ENCODE results near the gene HMX3.

The HMX3 gene

DNA sequence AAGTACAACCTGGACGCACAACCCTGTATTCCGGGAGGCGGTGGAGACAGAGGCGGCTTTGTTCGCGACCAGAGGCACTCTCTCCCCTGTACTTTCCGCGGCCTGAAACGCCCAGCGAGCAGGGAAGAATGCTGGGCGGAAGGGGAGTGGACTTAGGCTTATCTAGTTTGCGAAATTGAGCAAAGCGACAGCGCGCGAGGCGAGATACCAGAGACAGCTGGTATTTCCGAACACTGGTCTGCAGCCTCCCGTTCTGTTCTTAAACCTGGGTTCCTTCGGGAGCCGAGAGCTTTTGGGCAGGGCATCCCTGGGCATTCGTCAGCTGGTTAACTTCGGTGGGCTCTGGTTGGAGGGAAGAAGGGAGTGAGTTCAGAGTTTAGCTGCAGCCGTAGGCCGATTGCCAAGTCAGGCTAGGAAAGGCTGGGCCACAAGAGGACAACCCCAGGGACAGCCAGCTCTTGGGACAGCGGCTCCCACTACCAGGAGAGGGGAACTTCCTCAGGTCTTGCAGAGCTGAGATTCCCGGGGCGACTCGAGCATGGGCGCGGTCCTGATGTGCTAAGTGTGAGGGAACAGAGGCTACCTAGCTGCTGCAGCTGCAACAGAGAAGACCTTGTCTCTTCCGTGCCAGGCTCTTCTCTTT is 3.9 kb downstream of the HMX3 start:
- TF ChIP-seq POLR2A (IDR thresholded peaks at IDR 0.05; ENCODE audit: low read depth, low read length), result no peak
- DNase-seq (ENCODE audit: insufficient read length, low spot score) (no peak), FAIRE-seq (no peak)

DNA sequence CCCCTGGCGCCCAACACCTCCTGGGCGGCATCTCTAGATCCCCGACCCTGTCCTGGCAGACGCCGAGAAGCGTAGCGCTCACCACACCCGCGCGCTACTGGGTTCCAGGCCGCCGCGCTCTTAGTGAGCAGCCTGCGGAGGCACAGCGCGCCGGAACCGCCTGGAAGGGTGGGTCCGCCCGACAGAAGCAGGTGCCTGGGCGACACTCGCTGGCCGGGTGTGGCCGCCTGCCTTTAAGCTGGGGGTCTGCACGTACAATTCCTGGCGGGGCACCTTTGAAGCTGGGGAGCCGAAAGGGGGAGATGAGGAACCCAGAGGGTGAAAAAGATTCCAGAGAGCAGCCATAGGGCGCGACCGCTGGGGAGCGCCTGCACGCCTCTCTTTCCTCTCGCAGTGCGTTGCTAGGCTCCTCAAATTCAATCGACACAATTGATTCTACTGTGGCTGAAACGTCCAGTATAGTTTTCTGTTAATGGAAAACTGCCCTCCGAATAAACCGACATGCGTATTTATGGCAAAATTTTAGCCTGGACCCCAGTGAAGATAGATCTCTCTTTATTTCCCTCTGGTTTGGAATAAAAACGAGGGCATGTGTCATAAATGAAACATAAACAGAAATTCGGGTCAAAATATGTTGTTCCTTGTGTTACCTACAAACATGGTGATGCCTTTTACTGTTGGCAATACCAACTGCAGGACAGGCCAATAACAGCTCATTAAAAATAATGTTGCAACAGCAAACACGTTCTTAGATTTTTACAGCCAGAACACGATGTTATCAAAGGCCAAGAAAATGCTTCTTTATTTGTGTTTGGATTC is 4.6 kb downstream of the HMX3 start:
- FAIRE-seq (no peak), DNase-seq (ENCODE audit: insufficient read length, low spot score) (no peak)

DNA sequence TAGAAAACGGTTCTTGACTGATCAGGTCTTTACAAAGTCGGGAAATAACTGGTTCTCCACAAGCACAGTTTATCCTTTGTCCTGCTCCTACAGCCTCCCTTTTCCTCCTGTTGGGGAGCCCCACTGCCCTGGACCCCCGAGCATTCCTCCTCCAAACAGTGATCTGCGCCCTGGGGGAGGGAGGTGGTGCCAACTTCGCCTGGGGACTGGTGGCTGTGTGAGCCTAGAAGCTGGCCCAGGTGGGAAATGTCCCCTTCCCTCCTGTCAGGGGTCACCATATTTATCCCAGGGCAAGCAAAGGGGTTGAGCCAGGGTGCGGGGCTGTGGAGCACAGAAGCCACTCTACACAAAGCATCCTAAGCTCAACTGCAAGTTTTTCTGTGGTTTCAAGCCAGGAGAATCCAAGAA is 5.2 kb downstream of the HMX3 start:
- DNase-seq (ENCODE audit: insufficient read length, low spot score), result no peak
- no peak for TF ChIP-seq POLR2A (IDR thresholded peaks at IDR 0.05; ENCODE audit: low read depth, low read length)
- no peak for FAIRE-seq

More for the DNA sequence above, 4.6 kb downstream of the HMX3 start:
- no peak for TF ChIP-seq POLR2A (IDR thresholded peaks at IDR 0.05; ENCODE audit: low read depth, low read length)

DNA sequence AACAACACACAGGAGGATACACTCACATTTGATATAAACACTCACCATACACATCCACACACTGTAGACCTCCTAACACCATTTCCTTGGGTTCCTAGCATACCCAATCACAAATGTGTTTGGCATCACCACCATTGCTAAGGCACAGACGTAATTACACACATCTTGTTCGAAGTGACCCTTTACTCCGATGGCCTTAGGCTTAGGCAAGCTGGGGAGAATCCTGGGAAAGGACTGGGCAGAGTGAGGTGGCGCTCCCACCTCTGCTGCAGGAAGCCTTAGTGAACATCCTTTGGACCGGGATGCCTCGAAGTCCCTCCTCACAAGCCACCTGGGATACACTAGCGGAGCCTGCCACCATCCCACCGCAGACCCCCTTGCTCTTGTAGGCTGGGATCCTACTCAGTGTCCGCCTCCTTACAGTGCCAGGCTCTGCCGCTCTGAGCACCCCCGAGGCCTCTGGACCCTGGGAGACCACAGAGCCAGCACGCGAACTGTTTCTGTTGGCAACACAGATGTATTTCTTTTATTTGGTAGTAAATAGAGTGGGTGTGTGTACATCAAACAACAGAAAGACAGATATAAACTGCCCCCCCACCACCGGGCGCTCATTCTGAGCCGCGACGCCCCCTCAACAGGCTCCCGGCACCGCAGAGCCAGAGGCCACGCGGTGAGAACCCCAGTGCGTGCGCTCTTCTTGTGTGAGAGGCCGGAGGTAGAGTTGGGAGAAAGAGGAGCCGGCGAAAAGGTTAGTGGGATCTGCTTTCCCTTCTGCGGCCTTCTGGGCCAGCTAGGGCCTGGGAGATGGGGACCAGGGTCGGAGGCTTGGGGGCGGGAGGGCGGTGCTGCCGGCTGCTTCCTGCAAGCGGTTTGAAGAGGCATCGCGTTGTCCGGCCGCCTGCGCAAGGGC is 6.3 kb downstream of the HMX3 start:
- DNase-seq (ENCODE audit: insufficient read length, low spot score) (no peak), FAIRE-seq (no peak)
- TF ChIP-seq POLR2A (IDR thresholded peaks at IDR 0.05; ENCODE audit: low read depth, low read length), result no peak

DNA sequence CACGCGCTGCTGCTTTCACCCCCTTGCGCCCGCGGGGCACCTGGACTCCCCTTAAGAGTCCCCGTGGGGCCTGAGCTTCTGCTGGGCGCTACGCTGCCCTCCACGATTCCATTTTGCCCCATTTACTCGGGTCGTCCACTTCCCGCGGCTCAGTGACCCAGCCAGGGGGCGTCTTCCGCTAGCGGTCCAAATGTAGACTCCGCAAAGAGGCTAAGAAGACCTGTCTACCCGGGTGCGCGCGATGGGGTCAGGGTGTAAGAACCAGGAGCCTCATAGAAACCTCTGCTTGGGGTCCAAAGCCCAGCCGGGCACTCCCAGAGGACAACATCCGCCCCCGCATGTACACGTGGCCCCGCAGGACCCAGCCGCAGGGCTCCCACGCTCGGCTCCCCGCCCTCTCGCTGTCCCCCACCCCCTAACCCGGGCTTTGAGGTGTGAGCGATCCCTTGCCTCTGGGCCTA is 7.0 kb downstream of the HMX3 start:
- FAIRE-seq (no peak), DNase-seq (ENCODE audit: insufficient read length, low spot score) (no peak)
- no peak for TF ChIP-seq POLR2A (IDR thresholded peaks at IDR 0.05; ENCODE audit: low read depth, low read length)

DNA sequence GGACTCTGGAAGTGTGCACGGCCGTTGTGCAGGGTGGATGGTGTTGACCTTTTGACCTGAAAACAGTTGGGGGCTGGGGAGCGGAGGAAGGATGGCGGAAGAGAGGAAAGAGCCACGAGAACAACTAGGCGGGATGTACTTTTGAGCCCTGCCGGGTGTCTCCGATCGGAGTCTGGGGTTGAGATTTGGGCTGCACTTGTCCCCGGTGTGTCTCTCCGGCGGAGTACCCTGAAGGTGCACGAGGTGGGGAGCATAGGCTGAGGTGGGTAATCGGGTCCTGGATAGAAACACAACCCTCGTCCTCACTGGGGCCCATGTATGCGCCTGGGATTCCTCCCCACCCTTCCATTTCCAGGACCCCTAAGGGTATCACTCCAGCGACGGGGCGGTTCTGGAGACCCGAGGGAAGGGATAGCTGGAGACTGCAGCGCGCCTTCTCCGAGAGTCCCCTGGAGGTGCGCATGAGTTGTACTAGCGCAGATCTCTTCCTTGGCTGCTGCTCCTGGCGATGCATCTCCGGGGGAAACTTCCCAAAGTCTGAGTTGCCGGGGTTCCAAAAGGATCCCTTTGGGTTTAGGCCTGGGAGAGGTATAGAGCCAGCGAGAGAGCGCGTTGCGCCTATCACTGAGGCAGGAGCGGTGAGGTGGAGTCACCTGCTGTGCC is 7.5 kb downstream of the HMX3 start:
- TF ChIP-seq POLR2A (IDR thresholded peaks at IDR 0.05; ENCODE audit: low read depth, low read length), result no peak
- no peak for DNase-seq (ENCODE audit: insufficient read length, low spot score)
- FAIRE-seq, result no peak

DNA sequence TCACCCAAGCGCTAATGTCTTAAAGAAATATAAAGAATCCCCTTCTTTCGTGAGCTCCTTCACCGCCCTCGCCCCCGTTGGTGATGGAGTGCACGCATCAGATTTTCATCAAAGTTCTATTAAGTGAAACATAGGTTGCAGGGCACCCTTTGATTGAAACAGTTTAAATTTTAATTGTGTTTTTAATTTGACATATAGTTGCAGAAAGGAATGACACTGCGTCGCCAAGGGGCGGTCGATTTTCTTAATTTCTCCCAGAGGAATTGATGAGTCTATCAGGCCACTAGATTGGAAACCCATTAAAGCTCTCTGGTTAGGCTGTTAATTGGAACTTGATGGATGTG is 8.0 kb downstream of the HMX3 start:
- FAIRE-seq (no peak), DNase-seq (ENCODE audit: insufficient read length, low spot score) (no peak)
- no peak for TF ChIP-seq POLR2A (IDR thresholded peaks at IDR 0.05; ENCODE audit: low read depth, low read length)

DNA sequence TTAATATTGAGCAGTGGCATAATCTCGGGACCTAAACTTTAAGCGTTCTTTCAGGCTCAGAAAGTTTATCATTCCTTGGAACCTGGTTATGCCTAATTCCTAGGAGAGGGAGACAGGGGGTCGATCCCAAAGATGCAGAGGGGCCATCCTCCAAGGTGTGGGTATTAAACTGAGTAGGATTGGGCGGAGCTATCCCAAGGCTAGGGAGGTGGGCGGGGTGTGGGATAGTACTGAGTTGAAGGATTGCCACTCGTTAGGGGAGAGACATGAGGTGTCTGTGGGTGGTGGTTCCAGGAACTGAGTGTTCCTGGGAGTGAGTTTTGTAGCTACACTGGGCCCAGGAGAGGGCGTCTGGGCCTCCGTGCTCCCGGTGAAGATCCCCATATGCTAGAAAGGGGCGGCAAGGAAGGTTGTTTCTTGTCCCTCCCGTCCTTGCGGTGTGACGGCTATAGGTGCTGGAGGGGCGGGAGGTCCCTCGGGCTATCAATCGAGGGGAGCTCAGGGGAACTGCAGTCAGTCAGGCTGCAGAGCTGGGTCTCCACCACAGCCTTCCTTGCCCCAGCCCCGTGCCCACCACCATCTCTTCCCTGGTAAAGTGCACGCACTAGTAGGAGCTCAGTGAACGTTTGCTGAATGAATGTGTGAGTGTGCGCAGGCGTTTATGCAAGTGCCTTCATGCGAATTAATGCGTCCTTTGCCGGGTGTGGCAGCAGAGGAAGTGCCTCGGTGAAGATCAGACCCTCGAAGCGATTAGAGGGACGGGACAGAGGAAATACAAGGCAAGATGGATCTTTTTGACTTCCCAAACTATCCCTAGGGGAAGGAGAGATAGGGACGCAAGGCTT is 9.1 kb downstream of the HMX3 start:
- TF ChIP-seq POLR2A (IDR thresholded peaks at IDR 0.05; ENCODE audit: low read depth, low read length), result no peak
- DNase-seq (ENCODE audit: insufficient read length, low spot score) (no peak), FAIRE-seq (no peak)

DNA sequence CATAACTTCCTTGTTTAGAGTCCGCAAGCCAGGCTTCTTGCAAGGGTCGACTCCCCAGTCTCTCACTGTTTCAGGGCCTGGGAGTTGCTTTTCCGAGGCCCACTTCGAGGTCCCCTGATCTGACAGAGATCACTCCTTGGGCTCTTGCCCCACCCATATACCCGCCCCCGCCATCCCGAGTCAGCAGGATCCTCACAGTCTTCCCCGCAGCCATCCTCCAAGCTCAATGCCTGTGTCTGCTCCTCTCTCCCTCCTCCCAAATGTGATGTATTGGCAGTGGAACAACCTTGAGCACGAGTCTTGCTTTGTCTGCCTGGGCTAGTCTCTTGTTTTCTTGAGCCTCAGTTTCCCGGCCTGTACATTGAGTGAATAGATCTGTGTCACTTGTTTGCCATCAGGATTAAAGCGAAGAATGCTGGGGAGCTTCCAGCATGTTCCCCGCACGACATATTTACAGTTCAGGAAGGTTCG is 9.8 kb downstream of the HMX3 start:
- DNase-seq (ENCODE audit: insufficient read length, low spot score) (no peak), FAIRE-seq (no peak)
- TF ChIP-seq POLR2A (IDR thresholded peaks at IDR 0.05; ENCODE audit: low read depth, low read length), result no peak

DNA sequence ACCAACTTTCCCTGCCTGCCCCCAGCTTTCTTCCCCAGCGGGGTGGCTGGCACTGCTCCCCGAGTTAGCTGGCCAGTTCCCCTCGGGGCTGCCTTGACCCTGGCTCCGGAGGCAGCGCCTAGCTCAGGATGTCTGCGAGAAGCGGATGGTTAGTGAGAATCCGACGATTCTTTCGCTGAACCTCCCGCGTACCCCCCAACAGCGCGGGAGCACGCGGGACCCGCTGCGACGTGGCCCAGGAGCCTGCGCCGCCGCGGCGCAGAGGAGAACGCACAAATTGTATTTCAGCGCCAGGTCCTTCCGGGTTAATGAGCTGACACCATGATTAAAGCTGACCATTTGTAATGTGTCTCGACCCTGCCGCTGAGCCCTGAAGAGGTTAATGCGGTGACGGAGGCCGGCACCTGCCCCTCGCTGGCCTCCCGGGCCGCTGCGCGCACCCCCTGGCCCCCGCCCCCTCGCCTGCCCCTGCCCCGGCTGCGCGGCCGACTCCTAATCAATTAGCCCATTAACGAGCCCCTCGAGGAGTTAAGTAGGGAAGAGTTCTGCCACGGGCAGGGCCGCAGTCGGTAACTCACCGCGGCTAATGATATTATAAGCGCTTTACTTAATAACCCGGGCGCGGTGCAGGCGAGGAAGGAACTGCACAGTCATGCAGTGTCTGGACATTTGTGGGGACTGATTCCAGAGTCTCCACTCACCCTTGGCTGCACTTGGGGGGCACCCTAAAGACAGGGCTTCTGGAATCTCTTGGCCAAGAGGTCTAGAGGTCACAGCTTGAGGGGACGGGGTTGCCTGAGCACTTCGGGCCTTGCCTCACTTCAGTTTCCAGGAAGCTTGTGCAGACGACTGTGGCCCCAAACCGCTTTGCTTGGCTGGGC is 10.5 kb downstream of the HMX3 start:
- no peak for TF ChIP-seq POLR2A (IDR thresholded peaks at IDR 0.05; ENCODE audit: low read depth, low read length)
- no peak for FAIRE-seq
- DNase-seq (ENCODE audit: insufficient read length, low spot score), result no peak

DNA sequence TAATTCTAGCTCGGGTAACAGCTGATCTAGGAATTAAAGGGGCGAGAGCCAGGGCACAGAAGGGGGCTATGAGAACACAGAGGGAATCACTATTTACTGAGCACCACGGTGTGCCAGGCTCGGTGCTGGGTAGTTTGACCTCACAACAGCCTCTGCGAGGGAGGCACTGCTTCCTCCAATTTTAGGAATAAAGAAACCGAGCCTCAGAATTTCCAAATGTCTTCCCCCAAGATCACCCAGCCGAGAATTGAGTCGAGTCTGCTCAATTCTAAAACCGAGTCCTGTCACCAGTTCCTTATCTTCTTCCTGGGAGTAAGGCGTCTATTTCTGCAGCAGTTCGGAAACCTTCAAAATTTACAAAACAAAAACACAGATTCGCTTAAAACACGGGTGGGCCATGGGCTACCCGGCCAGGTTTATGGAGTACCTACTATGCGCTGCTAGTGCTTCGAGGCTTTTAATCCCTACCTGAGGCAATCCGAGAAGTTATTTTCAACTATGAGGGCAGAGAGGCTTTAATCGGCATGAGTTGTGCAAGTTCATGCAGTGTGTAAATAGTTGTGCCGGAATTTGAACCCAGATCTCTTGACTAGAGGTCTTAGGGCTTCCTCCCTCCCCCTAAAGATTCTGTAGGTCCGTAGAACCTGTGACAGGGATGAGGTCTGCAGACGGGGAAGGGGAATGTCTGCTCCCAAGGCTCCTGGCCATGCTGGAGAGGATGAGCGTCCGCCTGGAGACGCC is 11.3 kb downstream of the HMX3 start:
- no peak for FAIRE-seq

More for the DNA sequence above, 11.3 kb downstream of the HMX3 start:
- TF ChIP-seq POLR2A (IDR thresholded peaks at IDR 0.05; ENCODE audit: low read depth, low read length), result no peak
- no peak for DNase-seq (ENCODE audit: insufficient read length, low spot score)
